Vagina (tissue), 2 donors: ENCODE results near the gene SIRT2.

Experiments used
- POLR2A ChIP-seq, 2 donors: fragments of 450-650 bp; IDR thresholded peaks; one replicate each; pipeline ENCODE4 v1.6.1; 2017; ENCODE audit warnings: antibody characterized with exemption in 2 of 2, mild to moderate bottlenecking in 2 of 2, moderate library complexity in 2 of 2
- POLR2AphosphoS5 ChIP-seq, 2 donors: sonication (generic); formaldehyde crosslinking; IDR thresholded peaks; one replicate each; pipeline ENCODE4 v1.9.0; 2017; ENCODE audit warnings: antibody characterized with exemption in 2 of 2, mild to moderate bottlenecking in 2 of 2, low read depth in 1 of 2; ENCODE audit not compliant: insufficient read depth in 1 of 2
- TF ChIP-seq, protein P1 (sequence below), 3 experiments: fragments of 450-650 bp in 2 of 3; fragments of 200-600 bp in 1 of 3; sonication (generic) in 1 of 3; IDR thresholded peaks; one replicate each; pipeline ENCODE4 v1.5.1; 2017 to 2019; ENCODE audit warnings: antibody characterized with exemption in 3 of 3, mild to moderate bottlenecking in 2 of 3, moderate library complexity in 2 of 3

DNA sequence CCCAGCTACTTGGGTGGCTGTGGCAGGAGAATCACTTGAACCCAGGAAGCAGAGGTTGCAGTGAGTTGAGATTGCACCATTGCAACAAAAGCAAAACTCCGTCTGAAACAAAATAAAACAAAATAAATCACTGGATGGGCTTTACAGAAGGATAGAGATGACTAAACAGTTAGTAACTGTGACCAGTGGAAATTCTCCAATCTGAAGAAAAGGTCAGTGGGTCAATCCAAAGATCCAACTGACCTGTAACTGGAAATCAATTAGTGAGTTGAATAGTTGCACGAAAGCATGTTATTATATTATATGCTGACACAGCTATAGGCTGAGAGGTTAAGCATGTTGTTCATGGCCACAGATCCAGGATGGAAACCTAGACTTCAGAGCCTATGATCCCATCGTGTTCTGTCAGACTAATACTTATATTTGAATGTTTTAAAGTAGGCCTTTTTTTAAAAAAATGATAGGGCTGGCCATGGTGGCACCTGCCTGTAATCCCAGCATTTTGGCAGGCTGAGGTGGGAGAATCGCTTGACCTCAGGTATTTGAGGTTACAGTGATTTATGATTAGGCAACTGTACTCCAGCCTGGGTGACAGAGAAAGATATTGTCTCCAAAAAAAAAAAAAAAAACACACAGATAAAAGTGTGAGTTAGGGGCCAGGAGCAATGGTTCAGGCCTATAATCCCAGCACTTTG lies 69.2 kb downstream of the SIRT2 start:
- TF ChIP-seq, protein P1, sequence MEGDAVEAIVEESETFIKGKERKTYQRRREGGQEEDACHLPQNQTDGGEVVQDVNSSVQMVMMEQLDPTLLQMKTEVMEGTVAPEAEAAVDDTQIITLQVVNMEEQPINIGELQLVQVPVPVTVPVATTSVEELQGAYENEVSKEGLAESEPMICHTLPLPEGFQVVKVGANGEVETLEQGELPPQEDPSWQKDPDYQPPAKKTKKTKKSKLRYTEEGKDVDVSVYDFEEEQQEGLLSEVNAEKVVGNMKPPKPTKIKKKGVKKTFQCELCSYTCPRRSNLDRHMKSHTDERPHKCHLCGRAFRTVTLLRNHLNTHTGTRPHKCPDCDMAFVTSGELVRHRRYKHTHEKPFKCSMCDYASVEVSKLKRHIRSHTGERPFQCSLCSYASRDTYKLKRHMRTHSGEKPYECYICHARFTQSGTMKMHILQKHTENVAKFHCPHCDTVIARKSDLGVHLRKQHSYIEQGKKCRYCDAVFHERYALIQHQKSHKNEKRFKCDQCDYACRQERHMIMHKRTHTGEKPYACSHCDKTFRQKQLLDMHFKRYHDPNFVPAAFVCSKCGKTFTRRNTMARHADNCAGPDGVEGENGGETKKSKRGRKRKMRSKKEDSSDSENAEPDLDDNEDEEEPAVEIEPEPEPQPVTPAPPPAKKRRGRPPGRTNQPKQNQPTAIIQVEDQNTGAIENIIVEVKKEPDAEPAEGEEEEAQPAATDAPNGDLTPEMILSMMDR (IDR thresholded peaks at IDR 0.05): no peak
- TF ChIP-seq POLR2A (IDR thresholded peaks at IDR 0.05): no peak
- no peak for TF ChIP-seq POLR2AphosphoS5 (IDR thresholded peaks at IDR 0.05; ENCODE audit: insufficient read depth in 1 of 2, low read depth in 1 of 2)
